ENCODE measurements around the gene IL17REL.
"Not testable (repeated sequence)": the region's sequence is repeated elsewhere in the genome, so short reads cannot be mapped to it uniquely, and the experiment has no call there.

Gene IL17REL

GRCh38 chr22:50001388-50002231, 11.0 kb downstream of the IL17REL start:
- DNase-seq = no peak

- DNase-seq = no peak
Measured at GRCh38 chr22:50000587-50001387, 11.8 kb downstream of the IL17REL start.

GRCh38 chr22:49999946-50000586, 12.5 kb downstream of the IL17REL start:
- no peak for DNase-seq

- no peak for DNase-seq
Measured at GRCh38 chr22:49999063-49999945, 13.3 kb downstream of the IL17REL start.

- no peak for DNase-seq
Measured at GRCh38 chr22:49998718-49999062, 13.9 kb downstream of the IL17REL start.

- no peak for DNase-seq
Measured at GRCh38 chr22:49997932-49998717, 14.4 kb downstream of the IL17REL start.

- DNase-seq = no peak
Measured at GRCh38 chr22:49997251-49997599, 15.3 kb downstream of the IL17REL start.

GRCh38 chr22:49996518-49997250, 15.9 kb downstream of the IL17REL start:
- no peak for DNase-seq

GRCh38 chr22:49996119-49996517, 16.4 kb downstream of the IL17REL start:
- DNase-seq = no peak

GRCh38 chr22:49995361-49996118, 17.0 kb downstream of the IL17REL start:
- no peak for DNase-seq

- DNase-seq = no peak
Measured at GRCh38 chr22:49995041-49995360, 17.6 kb downstream of the IL17REL start.

GRCh38 chr22:49994361-49995040, 18.1 kb downstream of the IL17REL start:
- DNase-seq = no peak

- DNase-seq = no peak
Measured at GRCh38 chr22:49993649-49994360, 18.8 kb downstream of the IL17REL start.

GRCh38 chr22:49992921-49993648, 19.5 kb downstream of the IL17REL start:
- peak; percentile 68 to 70 for DNase-seq

GRCh38 chr22:49991907-49992533, 20.5 kb downstream of the IL17REL start:
- DNase-seq = no peak

- no peak for DNase-seq
Measured at GRCh38 chr22:49991167-49991566, 21.4 kb downstream of the IL17REL start.

GRCh38 chr22:49989826-49990225, 22.7 kb downstream of the IL17REL start:
- DNase-seq = not testable (repeated sequence)

- no peak for DNase-seq
Measured at GRCh38 chr22:49986325-49986724, 26.2 kb downstream of the IL17REL start.

Measured in activated CD4-positive, alpha-beta T cell treated with anti-CD3 and anti-CD28 coated beads, Interleukin-2, amount 50 U/mL, for 4 hours (primary cell).